Ascending aorta (tissue), 2 donors: ENCODE data around the gene XRCC6. TPM values are rescaled to one million over a fixed set of nuclear protein-coding genes. Genes with fewer than 3 reads are reported as not detected.
"Not testable (repeated sequence)": the region's sequence is repeated elsewhere in the genome, so short reads cannot be mapped to it uniquely, and the experiment has no call there.

ENCODE experiments used
- DNase-seq, 2 donors: peaks; one replicate each; pipeline ENCODE4 v3.0.0-alpha.2; 2019; ENCODE audit warnings: low spot score in 2 of 2
- H3K27ac ChIP-seq, 2 donors: fragments of 200-600 bp; sonication (generic); one replicate each; pipeline ENCODE4 v1.5.1; 2016 to 2017; ENCODE audit warnings: mild to moderate bottlenecking in 1 of 2
- H3K27me3 ChIP-seq: fragments of 200-600 bp; sonication (generic); one replicate; pipeline ENCODE4 v1.5.1; 2017
- H3K36me3 ChIP-seq, 2 donors: fragments of 200-600 bp; sonication (generic); one replicate each; pipeline ENCODE4 v1.5.1; 2016
- H3K4me1 ChIP-seq, 2 donors: fragments of 200-600 bp; sonication (generic); one replicate each; pipeline ENCODE4 v1.5.1; 2016 to 2017; ENCODE audit warnings: mild to moderate bottlenecking in 1 of 2
- H3K4me3 ChIP-seq, 2 donors: fragments of 200-600 bp; sonication (generic); one replicate each; pipeline ENCODE4 v1.5.1; 2016 to 2017; ENCODE audit warnings: mild to moderate bottlenecking in 1 of 2
- H3K9me3 ChIP-seq, 2 donors: fragments of 200-600 bp; sonication (generic); one replicate each; pipeline ENCODE4 v1.5.1; 2016
- intact Hi-C: fragments of 100-400 bp; cut with DNase I; formaldehyde crosslinking; loops from one replicate; pipeline ENCODE4 v1.15.1; 2023
- total RNA-seq: library from RNA; depleted of rRNA; stranded (reverse); fragments of >200 nt; gene quantifications from one replicate; pipeline ENCODE4 v1.1.0, GENCODE V29; 2016
- TF ChIP-seq, protein P1 (sequence below), 3 experiments: fragments of 200-600 bp in 2 of 3; fragments of 450-650 bp in 1 of 3; sonication (generic) in 2 of 3; IDR thresholded peaks; one replicate each; pipeline ENCODE4 v1.5.1; 2016 to 2019; ENCODE audit warnings: antibody characterized with exemption in 3 of 3, mild to moderate bottlenecking in 1 of 3, moderate library complexity in 1 of 3

Gene XRCC6
- total RNA-seq, 1 donor from 2014 or later, result 89.7 TPM

GRCh38 chr22:41661713-41662112 lies 40.6 kb downstream of the XRCC6 start:
- Histone ChIP-seq H3K36me3 (peaks cover 68 to 80% of the 10 kb centered on the region in 2 donors), H3K27me3 (no peaks in the 10 kb centered on the region), H3K4me1 (no peaks in the 10 kb centered on the region), H3K9me3 (no peaks in the 10 kb centered on the region), H3K27ac (no peak overlapping the region), H3K4me3 (no peak overlapping the region)
- intact Hi-C loops, result no loop called here
- no peak for DNase-seq
- TF ChIP-seq, protein P1, sequence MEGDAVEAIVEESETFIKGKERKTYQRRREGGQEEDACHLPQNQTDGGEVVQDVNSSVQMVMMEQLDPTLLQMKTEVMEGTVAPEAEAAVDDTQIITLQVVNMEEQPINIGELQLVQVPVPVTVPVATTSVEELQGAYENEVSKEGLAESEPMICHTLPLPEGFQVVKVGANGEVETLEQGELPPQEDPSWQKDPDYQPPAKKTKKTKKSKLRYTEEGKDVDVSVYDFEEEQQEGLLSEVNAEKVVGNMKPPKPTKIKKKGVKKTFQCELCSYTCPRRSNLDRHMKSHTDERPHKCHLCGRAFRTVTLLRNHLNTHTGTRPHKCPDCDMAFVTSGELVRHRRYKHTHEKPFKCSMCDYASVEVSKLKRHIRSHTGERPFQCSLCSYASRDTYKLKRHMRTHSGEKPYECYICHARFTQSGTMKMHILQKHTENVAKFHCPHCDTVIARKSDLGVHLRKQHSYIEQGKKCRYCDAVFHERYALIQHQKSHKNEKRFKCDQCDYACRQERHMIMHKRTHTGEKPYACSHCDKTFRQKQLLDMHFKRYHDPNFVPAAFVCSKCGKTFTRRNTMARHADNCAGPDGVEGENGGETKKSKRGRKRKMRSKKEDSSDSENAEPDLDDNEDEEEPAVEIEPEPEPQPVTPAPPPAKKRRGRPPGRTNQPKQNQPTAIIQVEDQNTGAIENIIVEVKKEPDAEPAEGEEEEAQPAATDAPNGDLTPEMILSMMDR (IDR thresholded peaks at IDR 0.05), result no peak

DNA sequence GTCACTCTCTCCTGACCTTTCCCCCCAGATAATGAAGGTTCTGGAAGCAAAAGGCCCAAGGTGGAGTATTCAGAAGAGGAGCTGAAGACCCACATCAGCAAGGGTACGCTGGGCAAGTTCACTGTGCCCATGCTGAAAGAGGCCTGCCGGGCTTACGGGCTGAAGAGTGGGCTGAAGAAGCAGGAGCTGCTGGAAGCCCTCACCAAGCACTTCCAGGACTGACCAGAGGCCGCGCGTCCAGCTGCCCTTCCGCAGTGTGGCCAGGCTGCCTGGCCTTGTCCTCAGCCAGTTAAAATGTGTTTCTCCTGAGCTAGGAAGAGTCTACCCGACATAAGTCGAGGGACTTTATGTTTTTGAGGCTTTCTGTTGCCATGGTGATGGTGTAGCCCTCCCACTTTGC lies 42.5 kb downstream of the XRCC6 start:
- H3K4me1 ChIP-seq, H3K27me3 ChIP-seq, DNase-seq, intact Hi-C loops, H3K4me3 ChIP-seq, H3K27ac ChIP-seq, H3K9me3 ChIP-seq: not testable (repeated sequence)
- peaks cover 49 to 61% of the 10 kb centered on the region in 2 donors for H3K36me3 ChIP-seq

GRCh38 chr22:41664490-41664889 lies 43.4 kb downstream of the XRCC6 start:
- TF ChIP-seq, protein P1 (IDR thresholded peaks at IDR 0.05), result no peak
- Histone ChIP-seq H3K27me3 (no peaks in the 10 kb centered on the region), H3K4me3 (no peak overlapping the region), H3K27ac (no peak overlapping the region), H3K9me3 (no peaks in the 10 kb centered on the region), H3K36me3 (peaks cover 40 to 52% of the 10 kb centered on the region in 2 donors), H3K4me1 (peaks cover 0 to 4% of the 10 kb centered on the region in 2 donors)
- intact Hi-C loops, result no loop called here
- no peak for DNase-seq

DNA sequence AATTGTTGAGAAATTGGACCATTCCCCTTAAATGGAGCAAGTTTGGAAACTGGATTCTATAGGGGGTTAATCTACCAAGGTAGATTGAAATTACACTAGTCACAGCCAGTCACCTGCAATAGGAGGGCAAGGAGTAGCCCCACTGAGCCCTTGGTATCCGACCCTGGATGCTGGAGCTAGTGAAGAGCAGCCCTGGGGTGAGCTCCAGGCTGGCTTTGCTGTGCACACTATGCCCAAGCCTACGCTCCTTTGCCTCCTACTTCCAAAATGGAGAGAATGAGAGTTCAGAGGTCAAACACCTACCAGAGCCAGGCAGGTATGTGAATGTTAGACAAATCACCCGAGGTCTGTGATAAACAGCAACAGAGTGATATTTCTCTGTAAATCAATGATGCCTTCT lies 43.9 kb downstream of the XRCC6 start:
- no peak for DNase-seq
- Histone ChIP-seq H3K27ac (no peak overlapping the region), H3K36me3 (peaks cover 36 to 48% of the 10 kb centered on the region in 2 donors), H3K9me3 (no peaks in the 10 kb centered on the region), H3K4me3 (no peak overlapping the region), H3K4me1 (peaks cover 0 to 4% of the 10 kb centered on the region in 2 donors), H3K27me3 (no peaks in the 10 kb centered on the region)
- TF ChIP-seq, protein P1 (IDR thresholded peaks at IDR 0.05), result no peak
- intact Hi-C loops, result no loop called here

DNA sequence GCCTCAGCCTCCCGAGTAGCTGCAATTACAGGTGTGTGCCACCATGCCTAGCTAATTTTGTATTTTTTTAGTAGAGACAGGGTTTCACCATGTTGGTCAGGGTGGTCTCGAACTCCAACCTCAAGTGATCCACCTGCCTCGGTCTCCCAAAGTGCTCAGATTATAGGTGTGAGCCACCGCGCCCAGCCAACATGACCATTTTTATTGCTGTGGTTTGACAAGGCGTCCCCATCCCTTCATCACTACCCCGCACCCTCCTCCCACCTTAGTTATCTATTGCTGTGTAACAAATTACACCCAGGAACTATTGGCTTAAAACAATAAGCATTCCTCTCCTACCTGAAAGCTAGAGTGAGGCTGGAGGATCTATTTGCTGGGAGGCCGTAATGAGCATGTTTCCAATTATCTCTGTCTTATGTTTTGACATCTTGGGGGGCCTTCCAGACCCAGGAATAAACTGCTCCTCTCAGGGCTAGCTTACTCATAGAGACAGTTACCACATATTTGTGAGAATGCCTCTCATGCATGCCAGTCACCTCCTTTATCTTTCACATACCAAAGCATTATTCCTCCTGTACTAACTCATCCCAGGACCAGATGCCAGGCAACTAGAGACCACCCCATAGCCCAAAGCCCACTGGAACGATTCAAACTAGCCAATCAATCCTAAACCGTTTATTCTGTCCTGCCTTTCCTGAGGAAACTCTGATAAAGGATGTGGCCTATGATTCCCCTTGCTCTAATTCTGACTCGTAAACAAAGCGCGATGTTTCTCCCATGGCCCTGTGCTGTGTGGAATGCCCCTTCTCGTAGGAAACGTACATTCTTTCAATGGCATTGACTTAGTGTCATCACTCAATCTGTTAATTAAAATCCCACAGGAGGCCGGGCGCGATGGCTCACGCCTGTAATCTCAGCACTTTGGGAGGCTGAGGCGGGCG lies 48.1 kb downstream of the XRCC6 start:
- Histone ChIP-seq H3K36me3 (peaks cover 8 to 18% of the 10 kb centered on the region in 2 donors), H3K9me3 (no peaks in the 10 kb centered on the region), H3K4me3 (no peak overlapping the region), H3K27me3 (no peaks in the 10 kb centered on the region), H3K4me1 (peaks cover 0 to 4% of the 10 kb centered on the region in 2 donors), H3K27ac (no peak overlapping the region)
- intact Hi-C loops, result no loop called here
- TF ChIP-seq, protein P1 (IDR thresholded peaks at IDR 0.05), result no peak
- DNase-seq, result no peak

- H3K9me3 ChIP-seq, H3K4me1 ChIP-seq, H3K27me3 ChIP-seq, H3K4me3 ChIP-seq, intact Hi-C loops, H3K27ac ChIP-seq, DNase-seq: not testable (repeated sequence)
- H3K36me3 ChIP-seq, result peaks cover 18 to 25% of the 10 kb centered on the region in 2 donors
Observed at GRCh38 chr22:41672096-41672495, 51.0 kb downstream of the XRCC6 start.
